Heart left ventricle (tissue), 13 donors: Measurements from ENCODE around the gene SF3B1.

Experiments used
- POLR2A ChIP-seq, 2 donors: fragments of 450-650 bp; IDR thresholded peaks; one replicate each; pipeline ENCODE4 v1.6.1; 2017; ENCODE audit warnings: antibody characterized with exemption in 2 of 2, mild to moderate bottlenecking in 2 of 2, moderate library complexity in 2 of 2
- TF ChIP-seq, protein P1 (sequence below), 12 donors: fragments of 200-600 bp; sonication (generic) in 4 of 12; IDR thresholded peaks; one replicate each; pipeline versions ENCODE4 v1.5.0 to v1.8.0; 2018 to 2022; ENCODE audit warnings: antibody characterized with exemption in 12 of 12, mild to moderate bottlenecking in 5 of 12
- donor health status: ischemic (EF 13 %, LVEDD 7.1; RV severe dilation, severe dysfunction).
- donor health status: DM: no; HTN: yes; CAD: no.
- donor health status: DM: no; HTN: no; CAD: no.
- donor health status: ischemic (EF 25% LVEDD 6.9; RV normal size, moderate dysfunction).
- donor health status: ischemic (EF 25% LVEDD 5.7; RV mildly dilated, moderate dysfunction).
- donor health status: ischemic (EF 35%, LVEDD 5.7; RV mildly dilated, moderate dysfunction).
- donor health status: nonischemic (EF 11% LVEDD 7.7; RV severe dilation, severe dysfunction).
- donor health status: DM: yes; HTN: yes; CAD: no.
- donor health status: PGD.
- donor health status: ischemic (EF 29% LVEDD 5.4; RV normal size, mild dysfunction).
- donor health status: nonischemic (EF 23%, LVEDD 6.1; RV moderate dilation, normal function).

- TF ChIP-seq, protein P1, sequence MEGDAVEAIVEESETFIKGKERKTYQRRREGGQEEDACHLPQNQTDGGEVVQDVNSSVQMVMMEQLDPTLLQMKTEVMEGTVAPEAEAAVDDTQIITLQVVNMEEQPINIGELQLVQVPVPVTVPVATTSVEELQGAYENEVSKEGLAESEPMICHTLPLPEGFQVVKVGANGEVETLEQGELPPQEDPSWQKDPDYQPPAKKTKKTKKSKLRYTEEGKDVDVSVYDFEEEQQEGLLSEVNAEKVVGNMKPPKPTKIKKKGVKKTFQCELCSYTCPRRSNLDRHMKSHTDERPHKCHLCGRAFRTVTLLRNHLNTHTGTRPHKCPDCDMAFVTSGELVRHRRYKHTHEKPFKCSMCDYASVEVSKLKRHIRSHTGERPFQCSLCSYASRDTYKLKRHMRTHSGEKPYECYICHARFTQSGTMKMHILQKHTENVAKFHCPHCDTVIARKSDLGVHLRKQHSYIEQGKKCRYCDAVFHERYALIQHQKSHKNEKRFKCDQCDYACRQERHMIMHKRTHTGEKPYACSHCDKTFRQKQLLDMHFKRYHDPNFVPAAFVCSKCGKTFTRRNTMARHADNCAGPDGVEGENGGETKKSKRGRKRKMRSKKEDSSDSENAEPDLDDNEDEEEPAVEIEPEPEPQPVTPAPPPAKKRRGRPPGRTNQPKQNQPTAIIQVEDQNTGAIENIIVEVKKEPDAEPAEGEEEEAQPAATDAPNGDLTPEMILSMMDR (IDR thresholded peaks at IDR 0.05): no peak
- TF ChIP-seq POLR2A (IDR thresholded peaks at IDR 0.05): no peak
These were observed 6.8 kb downstream of the SF3B1 start for GRCh38 chr2:197427986-197428385.
